CD4-positive, alpha-beta T cell (primary cell): ENCODE data around the gene CREB1. TPM values are rescaled to one million over a fixed set of nuclear protein-coding genes. Genes with fewer than 3 reads are reported as not detected.

Experiments
- total RNA-seq, 174 experiments: library from RNA in 2 of 174; stranded (reverse) in 2 of 174; gene quantifications; one replicate each; pipeline ENCODE4 v1.2.3 and lab custom pipeline; 2021 to 2026

Gene CREB1
- total RNA-seq, 2 experiments from 2014 or later, result 62.5 to 67.1 TPM

Other genes starting within 250 kb of the CREB1 start
- 10 to 100 TPM; 10.8 to 11.9 TPM for gene METTL21A, start 95.4 kb downstream of the CREB1 start, total RNA-seq
- gene CCNYL1, start 181.7 kb downstream of the CREB1 start, total RNA-seq, result 10 to 100 TPM in 1 of 2 experiments, 1 to 10 TPM in 1; 8.7 to 11.1 TPM
- gene FZD5, start 239.9 kb downstream of the CREB1 start, total RNA-seq, result under 1 TPM; 0.19 to 0.25 TPM